Body of pancreas (tissue), 4 donors: Measurements from ENCODE around the gene GPR137. TPM values are rescaled to one million over a fixed set of nuclear protein-coding genes. Genes with fewer than 3 reads are reported as not detected.

Experiments
- ATAC-seq: fragments of 150-250 bp; one replicate; pipeline ENCODE4 v1.9.1; 2016
- DNase-seq, 4 donors: peaks; one replicate each; pipeline ENCODE4 v3.0.0-alpha.2; 2019
- H3K27ac ChIP-seq, 4 donors: fragments of 200-600 bp; sonication (generic); 1 replicate in 3 of 4; 2 replicates in 1 of 4; pipeline versions ENCODE4 v1.5.1 to v1.6.1; 2016 to 2019; ENCODE audit warnings: mild to moderate bottlenecking in 1 of 4, mixed read lengths in 1 of 4, moderate library complexity in 1 of 4
- H3K27me3 ChIP-seq, 2 donors: fragments of 200-600 bp; sonication (generic); one replicate each; pipeline ENCODE4 v1.6.0; 2016; ENCODE audit warnings: mild to moderate bottlenecking in 1 of 2
- H3K36me3 ChIP-seq, 2 donors: fragments of 200-600 bp; sonication (generic); replicated peaks in 1 of 2; 2 replicates each; pipeline ENCODE4 v1.5.1; 2016; ENCODE audit warnings: low read depth in 2 of 2; ENCODE audit not compliant: insufficient read depth in 1 of 2
- H3K4me1 ChIP-seq: fragments of 200-600 bp; sonication (generic); one replicate; pipeline ENCODE4 v1.6.0; 2016
- H3K4me3 ChIP-seq, 2 donors: fragments of 200-600 bp; sonication (generic); 1 replicate in 1 of 2; 2 replicates in 1 of 2; pipeline ENCODE4 v1.5.1; 2016 to 2019
- H3K9me3 ChIP-seq, 3 donors: fragments of 200-600 bp; sonication (generic); 1 replicate in 2 of 3; 2 replicates in 1 of 3; pipeline ENCODE4 v1.5.1; 2016
- CTCF ChIP-seq, 7 experiments: fragments of 450-650 bp in 4 of 7; fragments of 200-600 bp in 3 of 7; sonication (generic) in 3 of 7; IDR thresholded peaks; one replicate each; pipeline ENCODE4 v1.5.1; 2016 to 2019; ENCODE audit warnings: antibody characterized with exemption in 7 of 7
- POLR2A ChIP-seq, 3 donors: fragments of 450-650 bp; IDR thresholded peaks; one replicate each; pipeline ENCODE4 v1.6.1; 2016; ENCODE audit warnings: antibody characterized with exemption in 3 of 3, mild to moderate bottlenecking in 2 of 3
- WGBS, 2 donors: methylation state at CpG; one replicate each; pipeline ENCODE4 v1.1.5; 2017; 5-methylcytosine and 5-hydroxymethylcytosine counted together
- intact Hi-C: fragments of 100-400 bp; cut with DNase I; formaldehyde crosslinking; loops from one replicate; pipeline ENCODE4 v1.15.1; 2023
- total RNA-seq, 2 donors: library from RNA; depleted of rRNA; stranded (reverse); fragments of >200 nt; gene quantifications; one replicate each; pipeline ENCODE4 v1.1.0, GENCODE V29; 2016

The GPR137 gene
- total RNA-seq, 2 donors from 2014 or later, result 4.4 to 19.4 TPM

DNA sequence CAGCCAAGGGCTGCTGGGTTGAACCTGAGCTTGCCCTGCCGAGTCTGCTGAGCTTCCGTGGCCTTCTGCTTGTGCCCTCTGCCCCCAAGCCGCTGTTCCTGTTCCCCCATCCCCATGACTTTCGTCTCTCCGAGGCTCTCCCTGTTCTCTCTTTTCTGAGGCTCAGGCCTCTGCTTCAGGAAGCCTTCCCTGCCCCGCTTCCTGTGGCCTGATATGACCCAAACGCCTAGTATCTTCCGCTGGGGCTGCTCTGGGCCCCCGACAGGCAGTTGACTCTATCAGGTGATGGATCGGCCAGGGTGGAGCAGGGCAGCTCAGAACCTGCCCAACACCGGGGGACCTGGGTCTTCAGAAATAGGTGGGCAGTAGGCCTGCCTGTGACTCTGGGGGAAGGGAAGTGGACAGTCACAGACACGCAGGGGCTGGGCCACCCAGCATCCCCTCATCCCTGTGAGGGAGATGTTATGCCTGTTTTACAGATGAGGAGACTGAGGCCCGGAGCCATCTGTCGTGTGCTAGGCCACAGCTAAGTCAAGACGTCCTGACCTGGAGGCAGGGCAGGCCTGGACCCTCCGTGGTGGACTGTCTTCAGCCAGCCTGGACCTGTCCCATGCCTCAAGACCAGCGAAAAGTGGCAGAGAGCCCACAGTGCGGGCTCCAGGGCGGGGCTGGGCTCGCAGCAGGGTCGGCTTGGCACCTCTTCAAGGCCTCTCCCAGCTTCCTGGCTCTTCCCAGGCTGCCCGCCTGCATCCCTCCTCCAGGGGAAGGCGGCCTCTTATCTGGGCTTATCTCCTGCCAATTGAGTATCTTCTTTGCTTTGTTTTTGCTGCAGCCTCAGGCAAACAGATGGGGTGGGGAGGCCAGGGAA, 17.4 kb upstream of the GPR137 start:
- ATAC-seq (no peak), DNase-seq (peak; percentile 68 to 83 (median 74))
- no peak for TF ChIP-seq CTCF (IDR thresholded peaks at IDR 0.05)
- TF ChIP-seq POLR2A (IDR thresholded peaks at IDR 0.05), result no peak
- intact Hi-C loops, result no loop called here
- H3K4me3 ChIP-seq, result no peak overlapping the region
- H3K27me3 ChIP-seq, result no peaks in the 10 kb centered on the region
- 43 to 48% methylated on average over 18 to 23 of the region's 23 CpGs for WGBS, 2 donors
- H3K36me3 ChIP-seq, result no peaks in the 10 kb centered on the region
- H3K9me3 ChIP-seq, result no peaks in the 10 kb centered on the region
- H3K4me1 ChIP-seq, result peaks cover 36% of the 10 kb centered on the region
- H3K27ac ChIP-seq, result peak overlapping the region; percentile 95 to 98 (median 96)

DNA sequence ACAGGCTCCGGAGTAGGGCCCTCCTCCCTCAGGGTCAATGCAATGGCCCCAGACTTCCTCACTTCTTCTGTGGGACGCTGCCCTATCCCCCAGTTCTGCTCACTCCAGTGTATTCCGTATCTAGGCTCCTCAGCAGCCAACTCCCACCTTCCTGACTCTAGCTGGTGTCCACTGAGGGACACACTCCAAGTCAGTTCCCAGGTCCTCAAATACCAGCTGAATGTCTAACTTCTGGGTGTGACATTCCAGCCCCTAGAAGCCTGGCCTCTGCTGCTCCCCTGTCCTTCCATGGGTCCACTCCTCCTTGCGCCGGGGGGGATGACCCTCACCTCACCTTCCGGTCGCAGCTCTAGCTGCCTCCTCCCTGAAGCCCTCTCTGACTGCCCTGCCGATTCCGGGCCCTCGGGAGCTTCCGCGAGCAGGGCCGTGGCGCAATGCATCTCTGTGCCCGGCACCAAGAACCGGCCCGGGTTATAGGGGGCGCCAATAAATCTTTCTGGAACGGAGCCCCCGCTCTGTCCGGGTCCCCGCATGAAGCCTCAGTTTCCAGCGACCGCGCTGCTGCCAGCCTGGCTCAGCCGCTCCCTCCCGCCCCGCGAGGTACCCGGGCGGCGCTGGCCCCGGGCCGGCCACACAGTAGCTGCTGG, 16.6 kb upstream of the GPR137 start:
- H3K9me3 ChIP-seq, result no peaks in the 10 kb centered on the region
- no peaks in the 10 kb centered on the region for H3K36me3 ChIP-seq
- WGBS, 2 donors, result 0 to 5% methylated on average over 4 to 34 of the region's 34 CpGs
- ATAC-seq (peak; percentile 9), DNase-seq (peak; percentile 57 to 65 (median 60))
- intact Hi-C loops, result no loop called here
- no peaks in the 10 kb centered on the region for H3K27me3 ChIP-seq
- peaks cover 43% of the 10 kb centered on the region for H3K4me1 ChIP-seq
- TF ChIP-seq POLR2A (IDR thresholded peaks at IDR 0.05), result no peak
- TF ChIP-seq CTCF (IDR thresholded peaks at IDR 0.05), result no peak
- peak overlapping the region; percentile 95 to 98 (median 96) for H3K27ac ChIP-seq
- peak overlapping the region; percentile 5 to 53 for H3K4me3 ChIP-seq

DNA sequence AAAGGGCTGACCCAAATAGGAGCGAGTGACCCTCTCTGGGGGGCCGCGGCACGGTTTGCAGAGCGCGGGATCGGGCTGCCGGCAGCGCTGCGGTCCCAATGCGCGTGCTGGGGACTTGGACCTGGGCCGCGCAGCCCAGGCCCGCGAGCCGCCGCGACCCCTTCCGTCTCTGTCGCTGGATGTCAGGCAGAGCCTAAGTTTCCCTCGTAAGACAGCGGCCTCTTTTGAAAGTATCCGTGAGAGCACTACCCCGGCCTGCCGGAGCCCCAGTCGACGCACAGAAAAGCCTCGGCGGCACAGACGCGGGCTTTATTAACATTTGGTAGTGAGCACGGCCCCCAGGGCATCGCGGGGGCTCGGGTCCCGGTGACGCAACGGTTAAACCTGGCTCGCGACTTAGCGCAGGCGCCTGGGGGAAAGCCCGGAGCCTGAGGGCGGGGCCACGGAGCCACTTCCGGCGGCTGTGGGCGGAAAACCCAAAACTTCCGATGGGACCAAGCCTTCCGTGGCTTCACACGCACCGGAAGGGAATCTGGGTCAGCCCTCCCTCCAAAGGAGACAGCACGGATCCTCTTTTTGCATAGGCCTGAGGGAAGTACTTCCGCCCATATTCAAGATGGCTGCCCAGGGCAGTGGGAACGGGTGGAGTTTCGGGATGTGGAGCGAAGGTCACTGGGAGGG, 16.0 kb upstream of the GPR137 start:
- H3K27ac ChIP-seq, result peak overlapping the region; percentile 95 to 98 (median 96)
- TF ChIP-seq CTCF (IDR thresholded peaks at IDR 0.05) (peak in 3 of 7 experiments; percentile 22 to 29 (median 25)), POLR2A (IDR thresholded peaks at IDR 0.05) (peak in 2 of 3 donors; percentile 52 to 66)
- peaks cover 44% of the 10 kb centered on the region for H3K4me1 ChIP-seq
- WGBS, 2 donors, result 0% methylated on average over 5 to 58 of the region's 58 CpGs
- no peaks in the 10 kb centered on the region for H3K9me3 ChIP-seq
- intact Hi-C loops, result no loop called here
- H3K36me3 ChIP-seq, result no peaks in the 10 kb centered on the region
- DNase-seq, result peak; percentile 98 to 99 (median 98)
- ATAC-seq, result peak; percentile 86
- H3K27me3 ChIP-seq, result no peaks in the 10 kb centered on the region
- peak overlapping the region; percentile 53 to 83 for H3K4me3 ChIP-seq

GRCh38 chr11:64275031-64275800, 10.4 kb upstream of the GPR137 start:
- H3K27me3 ChIP-seq, result no peaks in the 10 kb centered on the region
- WGBS, 2 donors, result 91 to 96% methylated on average over 9 to 15 of the region's 15 CpGs
- H3K9me3 ChIP-seq, result no peaks in the 10 kb centered on the region
- no peak for ATAC-seq
- no peak overlapping the region for H3K27ac ChIP-seq
- peaks cover 0 to 3% of the 10 kb centered on the region in 2 donors for H3K36me3 ChIP-seq
- H3K4me3 ChIP-seq, result no peak overlapping the region
- TF ChIP-seq POLR2A (IDR thresholded peaks at IDR 0.05) (no peak), CTCF (IDR thresholded peaks at IDR 0.05) (no peak)
- H3K4me1 ChIP-seq, result peaks cover 26% of the 10 kb centered on the region
- DNase-seq, result no peak
- intact Hi-C loops, result no loop called here
